Neural progenitor cell (in vitro differentiated cells): ENCODE measurements around the gene SOAT1.

Experiments
- EZH2 ChIP-seq: fragments of 200-600 bp; sonication (generic); IDR thresholded peaks from 2 replicates; pipeline ENCODE4 v1.6.1; 2017; ENCODE audit warnings: antibody characterized with exemption, mild to moderate bottlenecking, moderate library complexity
- EZH2phosphoT487 ChIP-seq: fragments of 200-600 bp; sonication (generic); IDR thresholded peaks from 2 replicates; pipeline ENCODE4 v1.6.1; 2017; ENCODE audit warnings: antibody characterized with exemption

DNA sequence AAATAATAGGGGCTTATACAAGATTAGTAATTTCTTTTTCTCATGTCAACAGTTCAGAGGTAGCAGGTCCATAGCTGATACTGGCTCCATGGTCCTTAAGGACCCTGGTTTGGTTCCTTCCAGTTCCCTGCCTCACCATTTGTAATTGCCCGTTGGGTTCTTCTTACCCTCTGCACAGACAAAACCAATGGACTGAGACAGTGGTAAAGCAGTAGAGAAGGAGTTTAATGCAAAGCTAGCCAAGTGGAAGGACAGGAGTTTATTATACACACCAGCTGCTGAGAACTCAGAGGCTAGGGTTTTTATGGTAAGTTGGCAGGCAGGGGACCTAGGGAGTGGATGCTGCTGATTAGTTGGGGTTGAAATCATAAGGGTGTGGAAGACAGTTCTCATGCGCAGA is 36.3 kb downstream of the SOAT1 start:
- TF ChIP-seq EZH2phosphoT487 (no peak), EZH2 (no peak)
